HG03060 (cell line): ENCODE measurements around the gene MLXIPL.
"Not testable (repeated sequence)": the region's sequence is repeated elsewhere in the genome, so short reads cannot be mapped to it uniquely, and the experiment has no call there.

Source experiments
- ATAC-seq: cut with Tn5 transposase; IDR thresholded peaks from one replicate; pipeline ENCODE4 v1.9.1; 2021; ENCODE audit warnings: low read depth, moderate number of reproducible peaks; ENCODE audit not compliant: unreplicated experiment

Gene MLXIPL

DNA sequence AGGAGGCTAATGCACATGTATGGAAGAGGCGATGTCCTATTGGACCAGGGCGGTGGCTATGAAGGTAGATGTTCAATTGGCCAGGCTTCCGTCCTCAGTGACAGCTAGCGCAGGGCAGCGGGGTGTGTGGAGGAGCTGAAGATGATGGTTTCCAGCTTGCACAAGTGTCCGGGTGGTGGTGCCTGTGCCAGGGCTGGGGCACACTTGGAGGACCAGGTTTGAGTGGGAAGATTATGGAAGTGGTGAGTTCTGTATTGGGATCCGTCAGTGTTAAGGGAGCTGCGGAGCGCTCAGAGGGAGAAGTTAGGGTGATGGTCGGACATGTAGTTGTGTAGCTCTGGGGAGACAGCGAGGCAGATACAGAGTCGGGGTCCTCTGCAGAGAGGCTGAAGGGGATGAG is 37.4 kb downstream of the MLXIPL start:
- ATAC-seq: no peak

DNA sequence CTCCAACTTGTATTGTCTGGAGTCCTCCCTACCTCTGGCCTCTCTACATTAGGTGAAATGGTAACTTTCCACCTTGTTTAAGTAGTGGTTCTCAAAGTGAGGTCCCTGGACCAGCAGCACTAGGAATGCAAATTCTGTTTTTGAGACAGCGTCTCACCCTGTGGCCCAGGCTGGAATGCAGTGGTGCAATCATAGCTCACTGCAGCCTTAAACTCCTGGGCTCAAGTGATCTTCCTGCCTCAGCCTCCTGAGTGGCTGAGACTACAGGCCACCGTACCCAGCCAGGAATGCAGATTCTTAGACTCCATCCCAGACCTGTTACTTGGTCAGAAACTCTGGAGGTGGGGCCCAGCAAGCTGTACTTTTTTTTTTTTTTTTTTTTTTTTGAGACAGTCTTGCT is 39.1 kb downstream of the MLXIPL start:
- no peak for ATAC-seq

DNA sequence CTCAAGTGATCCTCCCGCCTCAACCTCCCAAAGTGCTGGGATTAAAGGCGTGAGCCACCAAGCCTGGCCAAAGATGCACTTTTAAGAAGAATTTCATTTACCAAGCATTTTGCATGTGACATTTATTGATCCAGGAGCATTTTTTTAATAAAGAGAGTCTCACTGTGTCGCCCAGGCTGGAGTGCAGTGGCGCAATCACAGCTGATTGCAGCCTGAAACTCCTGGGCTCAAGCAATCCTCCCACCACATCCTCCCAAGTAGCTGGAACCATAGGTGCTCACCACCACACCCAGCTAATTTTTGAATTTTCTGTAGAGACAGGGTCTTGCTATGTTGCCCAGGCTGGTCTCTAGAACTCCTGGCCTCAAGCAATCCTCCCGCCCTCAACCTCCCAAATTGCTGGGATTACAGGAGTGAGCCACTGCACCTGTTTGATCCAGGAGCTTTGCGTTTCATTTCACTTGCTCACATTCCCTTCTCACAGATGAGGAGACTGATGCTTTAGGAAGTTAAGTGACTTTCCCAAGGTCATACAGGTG is 41.6 kb downstream of the MLXIPL start:
- ATAC-seq: no peak

DNA sequence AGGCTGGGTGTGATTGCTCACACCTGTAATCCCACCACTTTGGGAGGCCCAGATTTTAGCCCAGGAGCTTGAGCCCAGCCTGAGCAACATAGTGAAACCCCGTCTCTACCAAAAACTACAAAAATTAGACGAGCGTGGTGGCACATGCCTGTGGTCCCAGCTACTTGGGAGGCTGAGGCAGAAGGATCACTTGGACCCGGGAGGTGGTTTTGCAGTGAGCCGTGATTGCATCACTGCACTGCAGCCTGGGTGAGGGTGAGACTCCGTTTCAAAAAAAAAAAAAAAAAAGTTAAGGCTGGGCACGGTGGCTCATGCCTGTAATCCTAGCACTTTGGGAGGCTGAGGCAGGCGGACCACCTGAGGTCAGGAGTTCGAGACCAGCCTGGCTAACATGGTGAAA is 43.3 kb downstream of the MLXIPL start:
- ATAC-seq: not testable (repeated sequence)

DNA sequence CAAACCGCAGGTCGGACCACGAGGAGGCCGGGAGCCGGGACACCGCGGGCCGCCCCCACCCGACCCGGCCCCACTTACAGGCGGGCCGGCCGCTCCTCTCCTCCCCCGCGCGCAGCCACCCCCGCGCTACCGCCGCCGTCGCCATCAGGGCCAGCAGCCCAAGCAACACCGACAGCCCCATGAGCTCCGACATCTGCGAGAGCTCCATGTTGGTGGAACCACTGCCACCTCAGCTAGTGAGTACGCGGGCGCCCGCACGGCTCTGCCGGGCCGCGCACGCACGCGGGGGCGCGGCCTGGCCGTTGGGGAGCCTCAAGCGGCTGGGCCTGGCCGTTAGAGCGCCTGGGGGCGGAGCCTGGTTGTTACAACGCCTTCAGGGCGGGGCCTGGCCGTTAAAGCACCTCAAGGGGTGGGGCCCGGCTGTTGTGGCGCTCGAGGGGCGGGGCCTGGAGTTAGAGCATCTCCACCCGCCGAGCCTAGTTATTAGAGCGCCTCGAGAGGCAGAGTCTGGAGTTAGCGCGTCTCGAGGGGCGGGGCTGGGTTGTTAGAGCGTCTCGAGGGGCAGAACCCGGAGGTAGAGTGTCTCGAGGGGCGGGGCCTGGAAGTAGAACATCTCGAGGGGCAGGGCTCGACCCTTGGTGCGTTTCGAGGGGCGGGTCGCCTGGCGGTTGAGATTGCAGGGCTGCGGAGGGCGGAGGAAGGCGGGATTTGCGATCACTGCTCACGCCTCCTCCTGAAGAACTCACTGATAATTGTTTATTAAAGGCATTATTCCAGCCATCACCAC is 45.8 kb downstream of the MLXIPL start, which contains the start of gene TBL2:
Gene TBL2, minus strand, starts transcription at position 238 of the 787 bp plus-strand sequence. Its CDS starts 30 bp downstream, at position 208.
- peak; percentile 73 for ATAC-seq

DNA sequence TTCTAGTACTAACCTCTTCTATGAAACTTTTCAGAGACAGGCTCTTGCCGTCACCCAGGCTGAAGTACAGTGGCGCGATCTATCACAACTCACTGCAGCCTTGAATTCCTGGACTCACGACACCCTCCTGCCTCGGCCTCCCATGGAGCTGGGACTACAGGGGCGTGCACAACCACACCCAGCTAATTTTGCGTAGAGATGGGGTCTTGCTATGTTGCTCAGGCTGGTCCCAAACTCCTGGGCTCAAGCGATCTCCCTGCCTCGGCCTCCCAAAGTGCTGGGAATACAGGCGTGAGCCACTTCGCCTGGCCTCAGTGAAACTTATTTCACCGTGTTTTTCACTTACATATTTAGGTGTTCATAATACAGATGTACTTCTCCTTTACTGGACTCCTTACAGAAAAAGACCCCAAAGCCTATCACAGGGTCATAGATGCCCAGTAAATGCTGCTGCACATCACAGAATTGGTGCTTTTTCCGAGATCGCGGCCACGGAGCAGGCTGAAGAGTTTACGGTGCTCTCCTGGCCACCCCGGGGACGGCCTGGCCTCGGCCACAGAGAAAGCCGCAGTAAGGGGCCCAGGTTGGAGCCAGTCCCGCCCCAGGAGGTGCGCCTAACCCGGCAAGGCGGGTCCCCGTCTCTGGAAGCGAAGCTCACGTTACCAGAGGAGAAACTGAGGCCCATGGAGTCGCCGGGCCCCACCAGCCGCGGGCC is 46.5 kb downstream of the MLXIPL start:
- ATAC-seq: no peak

DNA sequence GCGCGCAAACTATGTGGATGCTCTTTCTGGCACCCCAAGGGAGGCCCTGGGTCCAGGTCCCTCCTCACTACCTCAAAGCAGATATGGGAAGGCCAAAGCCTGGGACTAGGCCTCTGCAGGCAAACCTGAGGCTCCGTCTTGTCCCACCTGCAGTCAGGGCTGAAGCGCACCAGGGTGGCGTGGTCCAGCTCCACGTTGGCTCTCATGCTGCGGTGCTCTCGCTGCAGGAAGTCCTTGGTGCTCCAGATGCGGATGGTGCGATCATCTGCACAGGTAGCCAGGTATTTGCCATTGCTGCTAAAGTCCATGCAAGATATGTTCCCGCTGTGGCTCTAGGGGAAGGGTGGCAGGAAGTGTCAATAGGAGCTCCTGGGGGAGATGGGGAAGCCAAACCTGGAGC is 50.5 kb downstream of the MLXIPL start:
- no peak for ATAC-seq

DNA sequence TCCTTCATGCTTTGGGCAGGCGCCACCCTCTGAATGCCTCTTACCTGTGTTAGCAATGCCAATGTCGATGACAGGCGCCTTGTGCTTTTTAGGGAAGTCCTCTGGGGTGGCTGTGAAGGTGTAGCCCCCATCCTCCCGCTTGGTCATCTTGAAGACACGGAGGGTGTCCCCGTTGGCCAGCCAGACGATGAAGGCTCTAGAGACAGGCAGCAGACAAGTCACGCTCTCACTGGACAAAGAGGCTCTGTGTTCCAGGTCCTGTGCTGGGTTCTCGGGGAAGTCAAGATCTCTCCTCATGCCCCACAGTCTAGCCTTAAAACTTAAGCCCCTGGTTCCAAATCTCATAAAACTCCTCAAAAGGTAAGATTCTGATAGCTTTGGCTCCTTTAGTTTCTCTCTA is 51.0 kb downstream of the MLXIPL start:
- ATAC-seq: no peak

DNA sequence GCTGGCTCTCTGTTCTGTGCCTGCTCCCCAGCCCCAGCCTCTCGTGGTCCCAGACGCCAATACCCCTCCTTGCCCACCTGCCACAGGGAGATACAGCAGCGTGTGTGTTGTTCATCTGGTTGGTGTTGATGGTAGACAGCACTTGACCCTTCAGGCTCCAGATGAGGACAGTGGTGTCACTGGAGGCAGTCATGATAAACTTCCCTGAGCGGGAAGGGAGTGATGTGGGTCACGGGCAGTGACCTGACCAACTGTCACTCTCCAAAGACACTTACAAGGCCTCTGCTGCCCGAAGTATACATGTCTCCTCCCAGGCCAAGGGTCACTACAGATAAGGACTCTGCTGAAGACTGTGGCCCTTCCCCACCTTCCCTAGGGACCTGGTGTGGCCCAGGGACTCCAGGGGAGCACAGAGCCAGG is 51.5 kb downstream of the MLXIPL start:
- ATAC-seq: no peak

DNA sequence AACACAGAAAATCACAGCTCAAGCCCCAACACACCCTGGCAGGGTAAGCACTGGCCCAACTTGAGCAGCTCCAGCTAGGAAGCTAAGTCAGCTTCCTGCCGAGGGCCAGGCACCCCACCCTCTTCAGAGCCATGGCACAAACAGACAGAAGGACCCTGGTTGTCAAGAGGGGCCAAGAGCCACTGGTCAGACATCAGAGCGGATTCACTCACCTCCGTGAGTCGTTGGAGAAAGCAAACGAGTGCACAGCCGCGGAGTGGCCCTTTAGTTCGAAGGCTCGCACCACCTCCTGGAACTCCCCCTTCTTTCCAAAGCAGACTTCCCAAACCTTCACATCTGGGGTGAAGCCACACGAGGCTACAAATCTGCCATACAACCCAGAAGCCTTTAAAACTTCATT is 53.3 kb downstream of the MLXIPL start:
- ATAC-seq: no peak

DNA sequence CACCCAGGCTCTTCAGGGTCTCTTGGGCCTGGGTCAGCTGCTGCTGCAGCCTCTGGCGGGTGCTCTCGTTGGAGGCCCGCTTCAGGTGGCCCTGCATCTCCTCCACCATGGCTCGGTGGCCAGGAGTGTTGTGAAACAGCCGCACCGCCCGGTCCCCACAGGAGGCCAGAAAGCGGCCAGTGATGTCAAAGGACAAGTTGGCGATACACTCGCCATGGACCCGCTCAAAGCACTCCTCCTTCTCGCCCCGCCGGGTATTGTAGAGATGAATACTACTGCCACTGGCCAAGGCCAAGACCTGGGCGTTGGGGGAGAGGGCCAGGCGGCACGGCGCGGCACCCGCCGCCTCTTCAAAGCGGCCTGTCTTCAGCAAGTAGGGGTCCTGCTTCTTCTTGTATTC is 53.8 kb downstream of the MLXIPL start:
- no peak for ATAC-seq

DNA sequence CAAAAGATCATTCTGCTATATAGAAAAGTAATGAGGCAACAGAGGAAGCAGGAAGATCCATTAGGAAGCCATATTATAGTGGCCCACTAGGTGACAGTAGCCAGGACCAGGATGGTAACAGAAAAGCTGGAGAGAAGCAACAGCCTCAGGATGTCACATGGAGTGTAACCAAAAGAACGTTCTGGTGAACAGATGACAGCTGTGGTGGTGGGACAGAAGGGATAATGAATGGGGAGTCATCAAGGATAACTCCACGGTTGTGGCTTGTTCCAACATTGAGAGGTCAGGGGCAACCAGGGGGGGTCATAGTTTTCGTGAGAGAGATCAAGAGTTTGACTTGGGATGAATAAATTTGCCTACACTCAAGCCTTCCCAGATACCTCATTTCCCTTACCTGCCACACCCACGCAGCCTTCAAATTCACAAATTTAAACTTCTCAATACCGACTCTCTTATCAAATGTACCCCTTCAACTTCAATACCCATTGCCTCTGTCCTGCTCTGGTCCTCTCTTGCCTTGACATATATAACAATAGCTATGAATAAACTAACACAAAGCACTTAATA is 55.2 kb downstream of the MLXIPL start:
- no peak for ATAC-seq

DNA sequence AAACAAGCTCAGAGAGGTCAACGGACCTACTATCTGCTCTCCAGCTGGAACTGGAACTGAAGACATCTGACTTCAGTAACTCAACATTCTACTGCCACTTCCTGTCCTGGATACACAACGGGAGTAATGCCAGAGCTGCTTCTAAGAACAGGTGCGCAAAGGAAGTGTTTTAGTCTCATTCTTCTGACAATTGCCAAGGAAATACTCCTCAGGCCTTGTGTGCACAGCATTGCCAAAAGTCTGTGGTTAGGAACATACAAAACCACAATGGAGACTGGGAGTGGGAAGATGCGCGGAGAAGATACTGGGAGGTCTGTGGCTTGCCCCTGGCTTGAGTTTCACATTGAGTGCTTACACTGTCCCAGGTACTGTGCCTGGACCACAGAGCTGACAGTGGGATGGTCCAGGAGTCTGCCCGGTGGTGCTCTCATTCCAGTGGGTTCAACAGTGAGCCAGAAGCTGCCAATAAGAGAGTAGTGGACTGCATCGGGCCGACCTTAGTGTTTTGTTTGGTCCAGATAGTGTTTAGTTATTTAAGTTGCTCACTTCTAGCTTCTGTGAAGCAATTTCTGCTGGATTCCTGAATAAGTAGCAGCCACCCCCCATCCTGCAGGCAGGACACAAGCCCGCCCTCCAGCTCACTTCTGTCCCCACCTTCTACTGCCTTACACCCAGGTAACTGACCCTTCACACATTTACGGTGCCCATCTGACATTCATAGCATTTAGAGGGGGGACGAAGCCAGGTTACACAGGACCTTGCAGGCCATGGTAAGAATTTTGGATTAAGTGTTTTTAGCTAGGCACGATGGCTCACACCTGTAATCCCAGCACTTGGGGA is 56.3 kb downstream of the MLXIPL start:
- no peak for ATAC-seq

DNA sequence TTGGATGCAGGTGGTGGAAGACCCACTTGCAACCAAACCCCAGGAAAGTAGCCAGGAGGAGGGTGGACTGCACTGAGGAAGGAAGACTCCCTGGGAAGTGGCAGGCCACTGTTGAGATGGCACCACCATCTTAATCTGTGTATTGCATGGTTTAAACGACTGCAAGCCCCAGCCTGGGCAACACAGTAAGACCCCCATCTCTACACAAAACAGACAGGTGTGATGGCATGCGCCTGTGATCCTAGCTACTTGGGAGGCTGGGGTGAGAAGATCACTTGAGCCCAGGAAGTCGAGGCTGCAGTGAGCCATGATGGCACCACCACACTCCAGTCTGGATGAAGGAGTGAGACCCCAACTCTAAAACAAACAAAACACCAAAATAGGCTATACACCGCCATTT is 57.2 kb downstream of the MLXIPL start:
- ATAC-seq: no peak

DNA sequence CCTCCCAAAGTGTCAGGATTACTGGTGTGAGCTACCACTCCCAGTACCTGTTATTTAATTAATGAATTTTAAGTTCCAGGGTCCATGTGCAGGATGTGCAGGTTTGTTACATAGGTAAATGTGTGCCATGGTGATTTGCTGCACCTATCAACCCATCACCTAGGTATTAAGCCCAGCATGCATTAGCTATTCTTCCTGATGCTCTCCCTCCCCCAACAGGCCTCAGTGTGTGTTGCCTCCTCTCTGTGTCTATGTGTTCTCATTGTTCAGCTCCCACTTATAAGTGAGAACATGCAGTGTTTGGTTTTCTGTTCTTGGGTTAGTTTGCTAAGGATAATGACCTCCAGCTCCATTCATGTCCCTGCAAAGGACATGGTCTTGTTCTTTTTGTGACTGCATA is 57.9 kb downstream of the MLXIPL start:
- ATAC-seq: not testable (repeated sequence)

DNA sequence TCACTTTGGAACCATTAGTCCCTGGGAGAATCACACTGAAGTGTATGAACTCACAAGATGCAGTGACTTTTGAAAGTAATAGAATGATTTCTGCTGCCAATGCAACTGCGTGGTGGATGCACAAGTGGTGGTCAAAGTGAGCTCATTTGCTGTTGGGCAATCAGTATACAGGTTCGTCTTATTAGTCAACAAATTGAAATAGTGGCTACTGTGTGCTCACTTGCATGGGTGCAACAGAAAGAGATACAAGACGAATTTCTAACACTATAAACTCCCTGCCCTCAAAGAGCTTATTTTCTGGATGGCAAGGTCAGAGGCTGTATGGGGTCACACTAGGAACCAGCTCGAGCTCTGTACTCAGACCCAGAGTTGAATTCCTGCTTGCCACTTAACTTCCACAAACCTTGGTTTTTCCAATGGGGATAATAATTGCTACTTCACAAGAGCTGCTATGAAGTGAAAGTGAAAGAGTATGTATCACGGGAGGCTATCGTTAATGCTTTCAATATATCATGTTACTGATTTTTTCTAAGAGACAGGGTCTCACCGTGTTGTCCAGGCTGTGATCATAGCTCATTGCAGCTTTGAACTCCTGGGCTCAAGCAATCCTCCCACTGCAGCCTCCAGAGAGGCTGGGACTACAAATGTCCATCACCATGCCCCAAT is 58.5 kb downstream of the MLXIPL start:
- no peak for ATAC-seq

DNA sequence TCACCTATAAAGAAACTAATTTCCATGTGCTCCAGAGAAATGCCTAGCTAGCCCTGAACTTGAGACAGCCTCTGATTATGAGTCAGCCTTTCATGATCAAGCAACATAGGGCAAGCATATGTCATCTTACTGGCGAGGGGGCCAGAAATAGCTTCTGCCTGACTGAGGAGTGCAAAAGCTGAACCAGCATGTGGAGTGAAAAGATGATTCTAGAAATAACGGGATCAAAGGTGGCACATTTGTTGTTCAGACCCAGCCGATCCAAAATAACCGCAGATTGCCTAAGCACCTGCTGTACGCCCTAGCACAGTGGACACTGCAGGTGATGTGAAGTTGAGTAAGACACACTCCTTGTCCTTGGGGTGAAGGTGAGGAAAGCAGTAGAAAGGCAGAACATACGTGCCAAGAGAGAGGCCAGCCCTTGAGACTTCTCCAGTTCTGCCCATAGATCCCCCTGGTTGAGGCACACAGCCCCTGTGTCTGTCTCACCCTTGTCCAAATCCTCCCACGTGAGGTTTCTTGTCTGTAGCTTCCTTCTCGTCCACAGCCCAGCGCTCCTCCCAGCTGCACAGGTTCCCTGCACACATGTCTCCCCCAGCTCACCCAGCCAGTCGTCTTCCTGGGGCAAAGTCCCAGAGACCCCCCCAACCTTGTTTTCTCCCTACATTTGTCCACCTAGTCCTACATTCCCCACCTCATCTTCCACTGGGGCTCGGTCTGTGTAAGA is 64.0 kb downstream of the MLXIPL start:
- ATAC-seq: no peak

DNA sequence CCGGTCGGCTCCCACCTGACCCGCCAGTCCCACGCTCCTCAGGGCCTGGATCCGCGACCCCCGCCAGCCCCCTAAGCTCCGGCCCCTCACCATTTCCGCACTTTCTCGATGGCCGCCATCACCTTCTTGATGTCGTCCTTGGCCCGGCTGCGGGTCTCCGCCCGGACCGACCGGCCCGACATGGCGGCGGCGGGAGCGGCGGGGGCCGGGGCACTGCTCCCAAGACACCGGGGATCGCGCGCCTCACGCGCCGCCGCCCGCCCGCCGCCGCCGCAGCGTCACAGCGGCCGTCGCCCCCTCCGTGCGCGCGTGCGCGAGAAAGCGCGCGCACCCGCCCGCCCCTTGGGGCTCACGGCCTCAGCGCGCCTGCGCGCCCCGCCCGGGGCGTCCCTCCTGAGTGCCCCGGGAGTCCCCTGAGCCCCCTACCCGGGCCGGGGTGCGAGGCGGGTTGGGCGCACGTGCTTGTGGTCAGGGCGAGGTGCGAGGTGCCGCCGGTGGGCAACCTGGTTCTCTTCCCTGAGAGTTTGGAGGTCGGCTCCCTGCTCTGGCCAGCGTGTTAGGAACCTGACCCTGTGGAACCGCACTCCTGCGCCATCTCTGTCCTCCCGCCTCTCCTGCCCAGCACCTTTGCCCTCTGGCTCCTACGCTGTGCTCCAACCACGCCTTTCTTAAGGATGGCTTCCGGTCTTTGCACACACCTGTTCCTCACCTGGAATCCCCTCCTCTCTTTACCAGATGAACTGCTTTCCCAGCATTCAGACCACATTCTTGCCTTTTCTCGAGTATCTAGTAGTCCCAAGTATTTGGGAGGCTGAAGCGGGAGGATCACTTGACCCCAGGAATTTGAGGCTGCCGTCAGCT is 66.7 kb downstream of the MLXIPL start, which contains the start of gene BCL7B:
Gene BCL7B, minus strand, starts transcription at position 294 of the 861 bp plus-strand sequence. Its CDS starts 112 bp downstream, at position 182.
- no peak for ATAC-seq
